Heart left ventricle (tissue), 16 donors: Measurements from ENCODE around the gene CLCN6. TPM values are rescaled to one million over a fixed set of nuclear protein-coding genes. Genes with fewer than 3 reads are reported as not detected.

Experiments
- ATAC-seq, 4 donors: fragments of 200-7000 bp; cut with Tn5 transposase; one replicate each; pipeline ENCODE4 v1.9.1; 2020 to 2022; ENCODE audit warnings: moderate library complexity in 4 of 4, mild to moderate bottlenecking in 3 of 4, moderate number of reproducible peaks in 1 of 4
- DNase-seq, 5 donors: peaks; one replicate each; pipeline ENCODE4 v3.0.0-alpha.2; 2020
- H3K27ac ChIP-seq, 12 donors: fragments of 200-600 bp; sonication (generic) in 4 of 12; one replicate each; pipeline versions ENCODE4 v1.5.0 to v1.8.0; 2016 to 2022; ENCODE audit warnings: mild to moderate bottlenecking in 2 of 12
- H3K27me3 ChIP-seq, 9 donors: fragments of 200-600 bp; sonication (generic) in 2 of 9; one replicate each; pipeline versions ENCODE4 v1.5.1 to v1.8.0; 2016 to 2022; ENCODE audit warnings: mild to moderate bottlenecking in 3 of 9
- H3K36me3 ChIP-seq, 9 donors: fragments of 200-600 bp; sonication (generic) in 2 of 9; one replicate each; pipeline versions ENCODE4 v1.5.0 to v1.8.0; 2018 to 2022; ENCODE audit warnings: mild to moderate bottlenecking in 2 of 9
- H3K4me1 ChIP-seq, 12 donors: fragments of 200-600 bp; sonication (generic) in 4 of 12; one replicate each; pipeline versions ENCODE4 v1.5.0 to v1.8.0; 2016 to 2022; ENCODE audit warnings: mild to moderate bottlenecking in 3 of 12
- H3K4me3 ChIP-seq, 12 donors: fragments of 200-600 bp; sonication (generic) in 4 of 12; one replicate each; pipeline versions ENCODE4 v1.5.0 to v1.8.0; 2017 to 2022; ENCODE audit warnings: mild to moderate bottlenecking in 9 of 12, moderate library complexity in 4 of 12
- H3K9me3 ChIP-seq, 12 donors: fragments of 200-600 bp; sonication (generic) in 4 of 12; one replicate each; pipeline versions ENCODE4 v1.5.0 to v1.8.0; 2016 to 2022; ENCODE audit warnings: mild to moderate bottlenecking in 1 of 12
- POLR2A ChIP-seq, 2 donors: fragments of 450-650 bp; IDR thresholded peaks; one replicate each; pipeline ENCODE4 v1.6.1; 2017; ENCODE audit warnings: antibody characterized with exemption in 2 of 2, mild to moderate bottlenecking in 2 of 2, moderate library complexity in 2 of 2
- WGBS, 4 donors: extraction: QIAGEN DNeasy Blood & Tissue Kit in 2 of 4; methylation state at CpG; one replicate each; pipeline versions ENCODE4 v1.1.5 to v1.1.7; 2013 to 2018; 5-methylcytosine and 5-hydroxymethylcytosine counted together
- intact Hi-C, 10 donors: fragments of 100-400 bp; cut with DNase I; formaldehyde crosslinking; loops; one replicate each; pipeline versions ENCODE4 v1.11.1 to v1.14.2; 2022
- polyA plus RNA-seq, 2 donors: library from polyadenylated mRNA; stranded (reverse); fragments of 200-250 nt; gene quantifications; one replicate each; pipeline ENCODE4 v1.2.3, GENCODE V29; 2013
- total RNA-seq, 9 donors: library from RNA; depleted of rRNA in 2 of 9; stranded (reverse); fragments of >200 nt in 2 of 9; fragmentation: NEBNext Ultra II Directional in 3 of 9; extraction: Animal tissue kit (Norgen Biotek cat#: 25700) in 3 of 9; gene quantifications; one replicate each; pipeline versions ENCODE4 v1.1.0 to v1.2.4, GENCODE V29; 2016 to 2023
- TF ChIP-seq, protein P1 (sequence below), 12 donors: fragments of 200-600 bp; sonication (generic) in 4 of 12; IDR thresholded peaks; one replicate each; pipeline versions ENCODE4 v1.5.0 to v1.8.0; 2018 to 2022; ENCODE audit warnings: antibody characterized with exemption in 12 of 12, mild to moderate bottlenecking in 5 of 12
- donor health status: ischemic (EF 13 %, LVEDD 7.1; RV severe dilation, severe dysfunction).
- donor health status: healthy with polysubstance abuse.
- donor health status: DM: no; HTN: yes; CAD: no.
- donor health status: DM: no; HTN: no; CAD: no.
- donor health status: ischemic (EF 25% LVEDD 6.9; RV normal size, moderate dysfunction).
- donor health status: ischemic (EF 25% LVEDD 5.7; RV mildly dilated, moderate dysfunction).
- donor health status: healthy.
- donor health status: DM: yes; HTN: yes; CAD: no.
- donor health status: ischemic (EF 35%, LVEDD 5.7; RV mildly dilated, moderate dysfunction).
- donor health status: nonischemic (EF 11% LVEDD 7.7; RV severe dilation, severe dysfunction).
- donor health status: DM: yes; HTN: yes; CAD: no.
- donor health status: PGD.
- donor health status: ischemic (EF 29% LVEDD 5.4; RV normal size, mild dysfunction).
- donor health status: nonischemic (EF 23%, LVEDD 6.1; RV moderate dilation, normal function).

CLCN6 gene
- total and polyA plus RNA-seq, 11 donors, result 10.2 to 21.5 (median 17.2) TPM

DNA sequence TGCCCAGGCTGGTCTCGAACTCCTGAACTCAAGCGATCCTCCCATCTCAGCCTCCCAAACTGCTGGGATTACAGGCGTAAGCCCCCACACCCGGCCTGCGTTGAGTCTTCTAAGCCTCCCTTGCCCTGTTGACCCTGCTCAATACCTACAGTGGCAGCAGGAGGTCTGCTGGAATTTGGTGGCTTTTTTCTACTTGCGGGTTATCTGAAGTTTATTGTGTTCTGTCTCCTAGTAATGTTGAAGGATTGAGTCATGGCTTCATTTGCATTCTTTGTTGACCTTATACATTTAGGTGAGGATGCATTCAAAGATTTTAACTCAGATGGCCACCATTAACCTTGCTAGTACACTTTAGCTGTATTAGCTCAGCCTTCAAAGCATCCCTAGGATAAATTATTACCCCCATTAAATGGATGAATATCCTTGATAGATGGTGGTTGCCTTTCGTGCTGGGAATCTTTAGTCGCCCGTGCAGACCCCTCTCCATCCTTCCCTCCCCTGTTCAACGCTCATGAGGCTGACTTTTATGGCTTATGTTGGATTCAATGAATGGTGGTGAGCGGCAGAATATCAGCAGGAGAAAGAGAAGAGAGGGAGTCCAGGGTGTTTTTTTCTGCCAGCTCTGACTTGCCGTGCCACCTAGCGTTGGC lies 62.5 kb downstream of the CLCN6 start:
- intact Hi-C loops, result no loop called here
- H3K4me3 ChIP-seq, result no peak overlapping the region
- 86 to 91% (median 89%) methylated on average over 13 of the region's 13 CpGs for WGBS, 4 donors
- TF ChIP-seq POLR2A (IDR thresholded peaks at IDR 0.05), result no peak
- TF ChIP-seq, protein P1, sequence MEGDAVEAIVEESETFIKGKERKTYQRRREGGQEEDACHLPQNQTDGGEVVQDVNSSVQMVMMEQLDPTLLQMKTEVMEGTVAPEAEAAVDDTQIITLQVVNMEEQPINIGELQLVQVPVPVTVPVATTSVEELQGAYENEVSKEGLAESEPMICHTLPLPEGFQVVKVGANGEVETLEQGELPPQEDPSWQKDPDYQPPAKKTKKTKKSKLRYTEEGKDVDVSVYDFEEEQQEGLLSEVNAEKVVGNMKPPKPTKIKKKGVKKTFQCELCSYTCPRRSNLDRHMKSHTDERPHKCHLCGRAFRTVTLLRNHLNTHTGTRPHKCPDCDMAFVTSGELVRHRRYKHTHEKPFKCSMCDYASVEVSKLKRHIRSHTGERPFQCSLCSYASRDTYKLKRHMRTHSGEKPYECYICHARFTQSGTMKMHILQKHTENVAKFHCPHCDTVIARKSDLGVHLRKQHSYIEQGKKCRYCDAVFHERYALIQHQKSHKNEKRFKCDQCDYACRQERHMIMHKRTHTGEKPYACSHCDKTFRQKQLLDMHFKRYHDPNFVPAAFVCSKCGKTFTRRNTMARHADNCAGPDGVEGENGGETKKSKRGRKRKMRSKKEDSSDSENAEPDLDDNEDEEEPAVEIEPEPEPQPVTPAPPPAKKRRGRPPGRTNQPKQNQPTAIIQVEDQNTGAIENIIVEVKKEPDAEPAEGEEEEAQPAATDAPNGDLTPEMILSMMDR (IDR thresholded peaks at IDR 0.05), result no peak
- H3K27ac ChIP-seq, result no peak overlapping the region
- ATAC-seq, result no peak
- peaks cover 0 to 9% (median 2%) of the 10 kb centered on the region in 12 donors for H3K4me1 ChIP-seq
- H3K27me3 ChIP-seq, result peaks cover 0 to 2% (median 0%) of the 10 kb centered on the region in 9 donors
- H3K36me3 ChIP-seq, result no peaks in the 10 kb centered on the region
- DNase-seq, result no peak
- H3K9me3 ChIP-seq, result no peaks in the 10 kb centered on the region

DNA sequence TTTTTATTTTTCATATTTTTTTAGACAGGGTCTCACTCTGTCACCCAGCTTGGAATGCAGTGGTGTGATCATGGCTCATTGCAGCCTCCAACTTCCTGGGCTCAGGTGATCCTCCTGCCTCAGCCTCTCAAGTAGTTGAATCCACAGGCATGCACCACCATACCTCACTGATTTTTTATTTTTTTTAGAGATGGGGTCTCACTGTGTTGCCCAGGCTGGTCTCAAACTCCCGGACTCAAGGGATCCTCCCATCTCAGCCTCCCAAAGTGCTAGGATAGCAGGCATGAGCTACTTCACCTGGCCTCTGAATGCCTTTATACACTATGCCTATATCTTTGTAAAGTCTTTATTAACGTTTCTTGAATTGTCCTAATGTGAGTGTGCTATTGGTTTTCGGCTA lies 63.1 kb downstream of the CLCN6 start:
- Histone ChIP-seq H3K36me3 (no peaks in the 10 kb centered on the region), H3K4me1 (peaks cover 0 to 15% (median 7%) of the 10 kb centered on the region in 12 donors), H3K4me3 (no peak overlapping the region), H3K9me3 (no peaks in the 10 kb centered on the region), H3K27ac (no peak overlapping the region), H3K27me3 (peaks cover 0 to 2% (median 0%) of the 10 kb centered on the region in 9 donors)
- ATAC-seq (no peak), DNase-seq (no peak)
- no peak for TF ChIP-seq POLR2A (IDR thresholded peaks at IDR 0.05)
- TF ChIP-seq, protein P1 (IDR thresholded peaks at IDR 0.05), result no peak
- WGBS, 4 donors, result 86 to 90% (median 88%) methylated on average over 3 of the region's 3 CpGs
- intact Hi-C loops, result no loop called here

DNA sequence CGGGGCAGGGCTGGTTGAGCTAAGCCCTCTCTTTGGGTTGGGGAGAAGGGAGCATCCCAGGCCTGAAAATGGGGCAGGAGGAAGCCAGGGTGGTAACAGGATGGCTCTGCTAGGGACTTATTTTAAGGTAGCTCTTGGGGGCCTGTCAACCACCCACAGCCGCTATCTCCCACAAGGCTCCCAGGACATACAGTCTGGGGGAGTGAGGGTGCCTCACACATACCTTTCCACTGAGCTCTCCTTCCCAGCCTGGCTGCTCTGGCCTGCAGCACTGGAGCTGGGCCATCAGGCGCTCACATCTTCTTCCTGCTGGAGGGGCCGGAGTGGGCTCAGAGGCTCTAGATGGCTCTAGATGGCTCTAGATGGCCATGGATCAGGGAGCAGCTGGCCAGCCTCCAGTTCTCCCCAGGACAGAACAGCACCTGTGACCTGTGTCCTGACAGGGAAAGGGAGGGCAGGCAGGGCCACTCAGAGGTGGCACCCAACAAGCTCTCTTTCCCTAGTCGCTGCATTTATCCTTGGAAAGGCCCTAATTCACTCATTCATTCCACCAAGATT lies 63.7 kb downstream of the CLCN6 start:
- Histone ChIP-seq H3K27ac (no peak overlapping the region), H3K4me3 (no peak overlapping the region), H3K27me3 (peaks cover 0 to 2% (median 0%) of the 10 kb centered on the region in 9 donors), H3K36me3 (no peaks in the 10 kb centered on the region), H3K9me3 (no peaks in the 10 kb centered on the region), H3K4me1 (peaks cover 0 to 21% (median 12%) of the 10 kb centered on the region in 12 donors)
- ATAC-seq (no peak), DNase-seq (no peak)
- intact Hi-C loops, result loop anchor here in 1 of 10 donors (1.0 kb wide), 1 partner anchor 26 kb away; no protein-coding TSS in a partner anchor
- WGBS, 4 donors, result 82 to 91% (median 85%) methylated on average over 5 of the region's 5 CpGs
- TF ChIP-seq, protein P1 (IDR thresholded peaks at IDR 0.05), result no peak
- no peak for TF ChIP-seq POLR2A (IDR thresholded peaks at IDR 0.05)

DNA sequence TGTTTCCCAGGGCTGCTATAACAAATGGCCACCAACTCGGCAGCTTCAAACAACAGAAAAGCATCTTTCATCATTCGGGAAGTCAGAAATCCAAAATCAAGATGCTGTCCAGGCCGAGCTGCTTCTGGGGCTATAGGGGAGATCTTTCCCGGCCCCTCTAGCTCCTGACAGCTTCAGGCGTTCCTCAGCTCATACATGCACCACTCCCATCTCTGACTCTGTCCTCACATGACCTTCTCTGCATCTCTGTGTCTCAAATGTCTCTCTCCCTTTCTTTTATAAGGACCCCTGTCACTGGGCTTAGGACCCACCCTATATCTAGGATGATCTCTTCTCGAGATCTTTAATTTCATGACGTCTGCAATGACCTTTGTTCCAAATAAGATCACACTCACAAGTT lies 66.6 kb downstream of the CLCN6 start:
- TF ChIP-seq, protein P1 (IDR thresholded peaks at IDR 0.05), result no peak
- no peak for TF ChIP-seq POLR2A (IDR thresholded peaks at IDR 0.05)
- peak overlapping the region in 3 of 12 donors; percentile 13 to 90 (median 29) for H3K27ac ChIP-seq
- H3K36me3 ChIP-seq, result no peaks in the 10 kb centered on the region
- H3K4me1 ChIP-seq, result peaks cover 0 to 33% (median 19%) of the 10 kb centered on the region in 12 donors
- DNase-seq (no peak), ATAC-seq (no peak)
- H3K9me3 ChIP-seq, result no peaks in the 10 kb centered on the region
- H3K4me3 ChIP-seq, result no peak overlapping the region
- no peaks in the 10 kb centered on the region for H3K27me3 ChIP-seq
- intact Hi-C loops, result loop anchor here in 1 of 10 donors (2.0 kb wide), 1 partner anchor 20 kb away; no protein-coding TSS in a partner anchor
- 54 to 75% (median 65%) methylated on average over 7 of the region's 7 CpGs for WGBS, 4 donors
